Keratinocyte (primary cell): ENCODE measurements around the gene DFFA. TPM values are rescaled to one million over a fixed set of nuclear protein-coding genes. Genes with fewer than 3 reads are reported as not detected.

Source experiments
- DNase-seq: peaks from one replicate; pipeline ENCODE4 v3.0.0-alpha.2; 2011; ENCODE audit warnings: low read depth, missing footprints, low spot score
- FAIRE-seq: peaks from 2 replicates; lab custom pipeline; 2011; peaks lifted over from hg19 to GRCh38; lab: Jason Lieb, UNC
- H2AFZ ChIP-seq: 2 replicates; pipeline ENCODE4 v1.6.0; 2012; ENCODE audit warnings: low read length, control low read depth, inconsistent platforms; ENCODE audit not compliant: control insufficient read depth
- H3K27ac ChIP-seq: 2 replicates; pipeline ENCODE4 v1.5.1; 2011; ENCODE audit warnings: low read length; ENCODE audit not compliant: control insufficient read depth, insufficient read depth
- H3K27me3 ChIP-seq: 3 replicates; pipeline ENCODE4 v1.6.0; 2011; ENCODE audit warnings: low read length; ENCODE audit not compliant: control insufficient read depth, insufficient read depth; ENCODE audit errors: extremely low read depth
- H3K36me3 ChIP-seq, 2 experiments: 2 replicates in 1 of 2; 3 replicates in 1 of 2; pipeline ENCODE4 v1.5.1; 2011; ENCODE audit warnings: low read length in 2 of 2, mild to moderate bottlenecking in 1 of 2; ENCODE audit not compliant: control insufficient read depth in 2 of 2, insufficient read depth in 2 of 2; ENCODE audit errors: extremely low read depth in 1 of 2
- H3K4me1 ChIP-seq: 3 replicates; pipeline ENCODE4 v1.5.1; 2011; ENCODE audit warnings: low read length; ENCODE audit not compliant: control insufficient read depth, insufficient read depth; ENCODE audit errors: extremely low read depth
- H3K4me2 ChIP-seq: 3 replicates; pipeline ENCODE4 v1.6.0; 2011; ENCODE audit warnings: low read depth, low read length; ENCODE audit not compliant: control insufficient read depth, insufficient read depth; ENCODE audit errors: extremely low read depth
- H3K4me3 ChIP-seq, 3 experiments: fragments of 200-600 bp in 1 of 3; sonication (generic) in 1 of 3; 2 replicates in 2 of 3; 3 replicates in 1 of 3; pipeline ENCODE4 v1.5.1; 2011 to 2016; ENCODE audit warnings: low read length in 3 of 3, mild to moderate bottlenecking in 3 of 3, control low read depth in 2 of 3, inconsistent platforms in 1 of 3, low read depth in 1 of 3, mixed read lengths in 1 of 3, mixed run types in 1 of 3, moderate library complexity in 1 of 3; ENCODE audit not compliant: control insufficient read depth in 2 of 3, insufficient read depth in 2 of 3; ENCODE audit errors: extremely low read depth in 1 of 3
- H3K79me2 ChIP-seq: 2 replicates; pipeline ENCODE4 v1.6.0; 2012; ENCODE audit warnings: low read length; ENCODE audit not compliant: control insufficient read depth, insufficient read depth
- H3K9ac ChIP-seq: 3 replicates; pipeline ENCODE4 v1.6.0; 2011; ENCODE audit warnings: low read length; ENCODE audit not compliant: control insufficient read depth, insufficient read depth; ENCODE audit errors: extremely low read depth
- H3K9me1 ChIP-seq: 3 replicates; pipeline ENCODE4 v1.6.0; 2011; ENCODE audit warnings: low read length; ENCODE audit not compliant: control insufficient read depth, insufficient read depth; ENCODE audit errors: extremely low read depth
- H3K9me3 ChIP-seq: 2 replicates; pipeline ENCODE4 v1.5.1; 2012; ENCODE audit warnings: low read depth, low read length; ENCODE audit not compliant: control insufficient read depth
- H4K20me1 ChIP-seq: 3 replicates; pipeline ENCODE4 v1.6.0; 2011; ENCODE audit warnings: low read length; ENCODE audit not compliant: control insufficient read depth, insufficient read depth; ENCODE audit errors: extremely low read depth
- CTCF ChIP-seq, 3 experiments: IDR thresholded peaks in 1 of 3; conservative IDR thresholded peaks in 1 of 3; optimal IDR thresholded peaks in 1 of 3; 2 replicates in 2 of 3; 3 replicates in 1 of 3; pipeline versions ENCODE3 to v1.5.1; 2011; ENCODE audit warnings: low read length in 3 of 3, mild to moderate bottlenecking in 3 of 3, moderate library complexity in 2 of 3, control low read depth in 1 of 3, inconsistent platforms in 1 of 3; ENCODE audit not compliant: insufficient read depth in 2 of 3; ENCODE audit errors: extremely low read depth in 1 of 3
- EZH2 ChIP-seq: IDR thresholded peaks from one replicate; pipeline ENCODE4 v1.6.1; 2012; ENCODE audit warnings: inconsistent platforms, mild to moderate bottlenecking, low read length, moderate library complexity
- dilution Hi-C: fragments of 300-500 bp; cut with MboI; formaldehyde crosslinking; loops from one replicate; pipeline ENCODE4 v1.7.0; 2020; ENCODE audit warnings: low sequenced_read_pairs; ENCODE audit not compliant: extremely low pct_ligation_motif_present
- polyA plus RNA-seq, 5 experiments: library from polyadenylated mRNA; depleted of rRNA in 3 of 5; stranded (reverse) in 3 of 5; stranded (forward) in 1 of 5; unstranded in 1 of 5; fragments of >200 nt; gene quantifications; 1 replicate in 1 of 5; 2 replicates in 3 of 5; 3 replicates in 1 of 5; pipeline versions ENCODE4 v1.2.1 to v1.2.3, GENCODE V29; 2011 to 2012; ENCODE audit warnings: missing spikeins in 2 of 5, low read depth in 1 of 5, low replicate concordance in 1 of 5

DFFA gene
- polyA plus RNA-seq, 1 donor (not counting 4 experiments of a cell fraction or from before 2014, with no cell fraction given) = 53.1 TPM

DNA sequence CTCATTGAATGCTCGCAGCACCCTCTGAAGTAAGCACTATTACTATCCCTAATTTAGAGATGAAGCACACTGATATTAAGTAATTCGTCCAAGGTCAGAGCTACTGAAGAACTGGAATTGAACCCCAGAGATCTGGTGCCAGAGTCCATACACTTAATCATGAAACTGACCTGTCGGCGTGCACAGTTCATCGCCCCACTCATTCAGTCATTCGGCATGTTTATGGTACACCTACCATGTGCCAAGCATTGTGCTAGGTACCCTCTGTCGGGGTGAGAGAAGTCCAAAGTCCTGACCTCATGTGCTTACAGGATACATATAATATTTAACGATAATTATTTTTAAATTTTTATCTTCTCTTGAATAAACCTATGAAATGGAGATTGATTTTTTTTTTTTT lies 47.7 kb downstream of the DFFA start:
- Histone ChIP-seq H3K36me3 (peaks cover 10% of the 10 kb centered on the region in 2 experiments), H3K4me2 (no peak overlapping the region), H3K27ac (no peak overlapping the region), H3K9ac (no peak overlapping the region), H2AFZ (no peak overlapping the region), H3K9me1 (no peaks in the 10 kb centered on the region), H3K27me3 (no peaks in the 10 kb centered on the region), H3K4me3 (no peak overlapping the region), H4K20me1 (no peaks in the 10 kb centered on the region), H3K4me1 (peaks cover under 1% of the 10 kb centered on the region), H3K9me3 (no peaks in the 10 kb centered on the region), H3K79me2 (no peaks in the 10 kb centered on the region)
- no peak for DNase-seq
- TF ChIP-seq EZH2 (no peak), CTCF (optimal IDR thresholded peaks at IDR 0.05 in 1 of 3, IDR thresholded peaks at IDR 0.05 in 1 of 3, conservative IDR thresholded peaks at IDR 0.05 in 1 of 3; ENCODE audit: extremely low read depth in 1 of 3, insufficient read depth in 2 of 3, low read length in 3 of 3) (no peak)
- dilution Hi-C loops = no loop called here
- no peak for FAIRE-seq

DNA sequence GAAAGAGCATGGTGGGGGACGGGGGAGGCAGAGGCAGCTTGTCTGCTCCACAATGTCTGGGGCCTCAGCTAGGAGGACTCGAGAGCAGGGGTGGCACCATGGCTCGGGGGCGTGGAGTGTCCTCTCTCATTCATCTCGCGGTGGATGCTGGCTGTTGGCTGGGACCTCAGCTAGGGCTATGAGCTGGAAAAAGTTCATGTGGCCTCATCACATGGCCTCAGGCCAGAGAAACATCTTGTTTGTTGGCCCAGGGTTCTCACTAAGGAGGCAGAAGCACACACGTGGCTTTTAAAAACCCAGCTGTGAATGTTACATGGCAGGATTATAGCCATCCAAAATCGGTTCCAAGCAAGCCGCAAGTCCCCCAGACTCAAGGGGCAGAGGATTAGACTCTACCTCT lies 48.3 kb downstream of the DFFA start:
- no peaks in the 10 kb centered on the region for H3K4me1 ChIP-seq
- no peak for TF ChIP-seq EZH2
- no peak for TF ChIP-seq CTCF (optimal IDR thresholded peaks at IDR 0.05 in 1 of 3, IDR thresholded peaks at IDR 0.05 in 1 of 3, conservative IDR thresholded peaks at IDR 0.05 in 1 of 3; ENCODE audit: extremely low read depth in 1 of 3, insufficient read depth in 2 of 3, low read length in 3 of 3)
- dilution Hi-C loops = no loop called here
- no peak overlapping the region for H3K9ac ChIP-seq
- H2AFZ ChIP-seq = no peak overlapping the region
- peaks cover 12 to 15% of the 10 kb centered on the region in 2 experiments for H3K36me3 ChIP-seq
- H3K9me3 ChIP-seq = no peaks in the 10 kb centered on the region
- H3K27me3 ChIP-seq = no peaks in the 10 kb centered on the region
- H3K4me2 ChIP-seq = no peak overlapping the region
- H4K20me1 ChIP-seq = no peaks in the 10 kb centered on the region
- no peak overlapping the region for H3K27ac ChIP-seq
- no peak for DNase-seq
- H3K4me3 ChIP-seq = no peak overlapping the region
- FAIRE-seq = no peak
- H3K79me2 ChIP-seq = no peaks in the 10 kb centered on the region
- no peaks in the 10 kb centered on the region for H3K9me1 ChIP-seq
